Measurements from ENCODE around the gene RASSF7. TPM values are rescaled to one million over a fixed set of nuclear protein-coding genes. Genes with fewer than 3 reads are reported as not detected.
A peak's percentile ranks its signal among the peaks of the same experiment; 100 is the strongest.

RASSF7 gene
- total RNA-seq, 4 donors from 2014 or later = 0.56 to 2.4 (median 0.70) TPM

GRCh38 chr11:535210-535518 is 25.6 kb upstream of the RASSF7 start:
- Histone ChIP-seq H3K27ac (peak overlapping the region; percentile 80 to 92 (median 90)), H3K9me3 (no peaks in the 10 kb centered on the region), H3K4me3 (peak overlapping the region in 3 of 4 donors; percentile 75 to 80 (median 77)), H3K27me3 (peaks cover 21 to 25% (median 25%) of the 10 kb centered on the region in 3 donors), H3K4me1 (peaks cover 18 to 29% of the 10 kb centered on the region in 2 donors), H3K36me3 (peaks cover 0 to 21% of the 10 kb centered on the region in 2 donors)
- DNase-seq (no peak), ATAC-seq (peak; percentile 16 to 34)
- in situ Hi-C loops (cut with MboI; ENCODE audit: low sequenced_read_pairs in 4 of 4) = no loop called here
- intact Hi-C loops (cut with DNase I; ENCODE audit: low total_unique reads) = loop anchor here (2.0 kb wide), 4 partner anchors 16 to 42 kb away; partner anchors contain the start of genes PHRF1 and RNH1
- TF ChIP-seq CTCF (IDR thresholded peaks at IDR 0.05 in 4 of 5, conservative IDR thresholded peaks at IDR 0.05 in 1 of 5) = no peak
- TF ChIP-seq POLR2A (IDR thresholded peaks at IDR 0.05) = no peak

GRCh38 chr11:535519-536454 is 25.0 kb upstream of the RASSF7 start, which contains the start of gene HRAS:
Gene HRAS, minus strand, starts transcription at chr11:535576.
- peak; percentile 63 to 73 for TF ChIP-seq POLR2A (IDR thresholded peaks at IDR 0.05)
- no peak for TF ChIP-seq CTCF (IDR thresholded peaks at IDR 0.05 in 4 of 5, conservative IDR thresholded peaks at IDR 0.05 in 1 of 5)
- Histone ChIP-seq H3K9me3 (no peaks in the 10 kb centered on the region), H3K4me3 (peak within 1 kb of the TSS; percentile 75 to 82 (median 78)), H3K36me3 (peaks cover 0 to 21% of the 10 kb centered on the region in 2 donors), H3K4me1 (peaks cover 18 to 29% of the 10 kb centered on the region in 2 donors), H3K27ac (peak within 1 kb of the TSS; percentile 80 to 92 (median 90)), H3K27me3 (peaks cover 21 to 25% (median 25%) of the 10 kb centered on the region in 3 donors)
- DNase-seq (peak; percentile 91 to 92), ATAC-seq (peak; percentile 84 to 88)
- in situ Hi-C loops (cut with MboI; ENCODE audit: low sequenced_read_pairs in 4 of 4) = no loop called here
- intact Hi-C loops (cut with DNase I; ENCODE audit: low total_unique reads) = loop anchor here (2.0 kb wide), 4 partner anchors 17 to 41 kb away; partner anchors contain the start of genes PHRF1 and RNH1

- peaks cover 0 to 17% of the 10 kb centered on the region in 2 donors for H3K36me3 ChIP-seq
- DNase-seq = peak in 1 of 2 donors; percentile 63
- H3K27me3 ChIP-seq = peaks cover 21 to 25% (median 25%) of the 10 kb centered on the region in 3 donors
- peak within 1 kb of the TSS in 2 of 4 donors; percentile 74 to 87 for H3K27ac ChIP-seq
- intact Hi-C loops (cut with DNase I; ENCODE audit: low total_unique reads) (no loop called here), in situ Hi-C loops (cut with MboI; ENCODE audit: low sequenced_read_pairs in 4 of 4) (no loop called here)
- ATAC-seq = peak in 1 of 2 donors; percentile 10
- peaks cover 18 to 29% of the 10 kb centered on the region in 2 donors for H3K4me1 ChIP-seq
- no peak for TF ChIP-seq POLR2A (IDR thresholded peaks at IDR 0.05)
- no peak for TF ChIP-seq CTCF (IDR thresholded peaks at IDR 0.05 in 4 of 5, conservative IDR thresholded peaks at IDR 0.05 in 1 of 5)
- no peaks in the 10 kb centered on the region for H3K9me3 ChIP-seq
- H3K4me3 ChIP-seq = peak within 1 kb of the TSS; percentile 62 to 82 (median 76)
Observed at GRCh38 chr11:536841-537621, 23.7 kb upstream of the RASSF7 start, which contains the start of gene LRRC56. Gene LRRC56, plus strand, starts transcription at chr11:537527. Its CDS starts 3,158 bp downstream, at chr11:540685.

GRCh38 chr11:537622-538430 is 22.9 kb upstream of the RASSF7 start:
- Histone ChIP-seq H3K27ac (no peak overlapping the region), H3K4me1 (peaks cover 18 to 29% of the 10 kb centered on the region in 2 donors), H3K27me3 (peaks cover 21 to 25% (median 25%) of the 10 kb centered on the region in 3 donors), H3K4me3 (peak overlapping the region; percentile 62 to 82 (median 76)), H3K9me3 (no peaks in the 10 kb centered on the region), H3K36me3 (peaks cover 0 to 10% of the 10 kb centered on the region in 2 donors)
- intact Hi-C loops (cut with DNase I; ENCODE audit: low total_unique reads) = no loop called here
- TF ChIP-seq POLR2A (IDR thresholded peaks at IDR 0.05) (no peak), CTCF (IDR thresholded peaks at IDR 0.05 in 4 of 5, conservative IDR thresholded peaks at IDR 0.05 in 1 of 5) (no peak)
- ATAC-seq = no peak
- in situ Hi-C loops (cut with MboI; ENCODE audit: low sequenced_read_pairs in 4 of 4) = no loop called here
- DNase-seq = no peak
